ENCODE results near the gene ARHGEF25.
"Not testable (repeated sequence)": the region's sequence is repeated elsewhere in the genome, so short reads cannot be mapped to it uniquely, and the experiment has no call there.

Gene ARHGEF25

DNA sequence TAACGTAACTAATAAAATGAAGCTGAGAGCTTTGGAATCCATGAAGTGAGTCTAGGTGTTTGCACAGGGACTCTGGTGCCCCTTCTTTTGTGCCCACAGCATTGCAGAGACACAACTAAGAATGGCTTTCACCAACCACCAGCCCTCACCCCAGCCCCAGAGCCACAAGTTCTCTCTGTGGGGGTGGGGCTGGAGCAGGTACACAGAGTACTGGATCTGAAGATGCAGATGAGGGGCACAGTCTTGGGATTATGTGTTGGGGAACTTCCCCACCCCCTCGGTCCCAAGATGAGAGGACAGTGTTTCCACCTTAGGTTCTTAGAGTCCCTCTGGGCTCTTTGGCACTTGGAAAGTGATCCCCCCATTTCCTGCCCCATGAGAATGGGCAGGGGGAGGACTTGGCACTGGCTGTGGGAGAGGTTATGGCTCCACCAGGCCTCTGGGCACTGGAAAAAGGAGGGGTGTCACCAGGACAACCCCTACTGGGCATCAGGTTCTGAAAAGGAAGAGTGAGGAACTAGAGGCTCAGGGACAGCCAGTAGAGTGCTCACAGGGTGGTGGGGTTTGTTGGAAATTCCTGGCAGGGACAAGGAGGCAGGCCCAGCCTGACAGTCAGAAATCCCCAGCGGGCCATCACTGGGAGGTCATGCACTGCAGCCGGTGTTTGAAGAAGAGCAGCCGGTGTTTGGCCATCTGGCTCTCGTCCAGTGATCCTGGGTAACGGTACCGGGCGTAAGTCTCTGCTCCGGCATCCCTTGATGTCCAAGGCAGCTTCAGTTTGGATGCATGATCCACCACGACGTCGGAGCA lies 15.1 kb downstream of the ARHGEF25 start:
- Mint-ChIP-seq H3K9me3 (no peaks in the 10 kb centered on the region), H3K27me3 (ENCODE audit: low read depth) (peaks cover 91% of the 10 kb centered on the region), H3K36me3 (ENCODE audit: low read depth) (no peaks in the 10 kb centered on the region), H3K4me3 (no peak overlapping the region), H3K27ac (no peak overlapping the region), H3K4me1 (ENCODE audit: low read depth) (peaks cover 4% of the 10 kb centered on the region)
- no peak for DNase-seq (ENCODE audit: low spot score)

DNA sequence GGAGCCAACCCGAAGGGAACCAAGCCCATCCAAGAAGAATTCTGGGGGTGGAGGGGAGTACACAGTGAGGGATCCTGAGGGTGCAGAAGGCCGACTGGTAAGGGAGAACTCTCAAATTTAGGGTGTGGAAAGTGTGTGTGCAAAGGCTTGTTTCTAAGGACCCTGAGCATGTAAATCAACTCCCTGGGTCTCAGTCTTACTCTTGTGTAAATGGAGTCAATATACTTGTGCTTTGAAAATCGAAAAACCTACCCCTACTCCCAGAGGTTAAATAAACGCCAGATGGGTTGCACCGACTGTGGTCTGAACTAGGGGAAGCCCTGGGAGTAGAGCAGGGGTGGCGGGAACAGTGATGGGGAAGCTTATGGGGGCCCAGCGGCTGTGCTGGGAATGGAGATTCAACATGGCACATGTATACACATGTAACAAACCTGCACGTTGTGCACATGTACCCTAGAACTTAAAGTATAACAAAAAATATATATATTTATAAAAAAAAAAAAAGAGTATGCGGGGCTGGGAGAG lies 15.7 kb downstream of the ARHGEF25 start:
- H3K9me3 Mint-ChIP-seq, result no peaks in the 10 kb centered on the region
- DNase-seq (ENCODE audit: low spot score), result no peak
- H3K27ac Mint-ChIP-seq, result no peak overlapping the region
- H3K4me1 Mint-ChIP-seq (ENCODE audit: low read depth), result peaks cover 5% of the 10 kb centered on the region
- peaks cover 90% of the 10 kb centered on the region for H3K27me3 Mint-ChIP-seq (ENCODE audit: low read depth)
- H3K36me3 Mint-ChIP-seq (ENCODE audit: low read depth), result no peaks in the 10 kb centered on the region
- no peak overlapping the region for H3K4me3 Mint-ChIP-seq

DNA sequence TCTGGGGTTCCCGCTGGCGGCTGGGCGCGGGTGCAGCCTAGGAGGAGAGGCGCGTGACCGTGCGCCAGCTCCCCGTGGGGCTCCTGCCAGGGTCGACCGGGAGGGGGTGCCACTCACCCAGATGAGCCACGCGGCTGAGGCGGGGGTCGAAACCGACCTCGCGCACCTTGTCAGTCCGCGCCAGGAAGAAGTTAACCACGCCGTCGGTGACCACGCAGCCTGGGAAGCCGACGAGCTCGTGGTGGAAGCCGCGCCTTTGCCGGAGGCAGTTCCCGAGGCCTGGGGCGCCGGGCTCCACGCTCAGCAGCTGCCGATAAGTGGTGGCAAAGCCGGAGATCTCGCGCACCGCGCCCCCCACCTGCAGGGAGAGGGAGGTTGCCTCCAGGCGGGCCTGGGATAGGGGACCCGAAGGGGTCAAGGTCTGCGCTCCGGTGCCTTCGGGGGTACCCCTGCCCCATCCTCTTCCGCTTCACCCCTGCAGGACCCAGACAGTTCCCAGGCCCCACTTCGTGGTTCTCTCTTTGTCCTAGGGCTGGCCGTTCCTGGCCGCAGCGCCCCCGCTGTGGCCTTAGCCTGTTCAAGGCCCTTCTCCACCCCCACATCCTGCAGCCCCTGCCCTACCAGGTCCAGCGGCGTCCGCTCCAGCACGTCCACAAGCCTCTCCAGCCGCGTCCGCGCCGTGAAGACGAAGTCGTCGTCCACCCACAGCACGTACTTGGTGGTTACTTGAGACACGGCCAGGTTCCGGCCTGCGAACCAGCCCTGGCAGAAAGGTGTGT lies 16.5 kb downstream of the ARHGEF25 start:
- no peak overlapping the region for H3K4me3 Mint-ChIP-seq
- no peaks in the 10 kb centered on the region for H3K9me3 Mint-ChIP-seq
- no peak for DNase-seq (ENCODE audit: low spot score)
- H3K4me1 Mint-ChIP-seq (ENCODE audit: low read depth), result peaks cover 5% of the 10 kb centered on the region
- H3K27ac Mint-ChIP-seq, result no peak overlapping the region
- H3K27me3 Mint-ChIP-seq (ENCODE audit: low read depth), result peaks cover 86% of the 10 kb centered on the region
- H3K36me3 Mint-ChIP-seq (ENCODE audit: low read depth), result no peaks in the 10 kb centered on the region

GRCh38 chr12:57628280-57629191 lies 17.3 kb downstream of the ARHGEF25 start:
- H3K4me1 Mint-ChIP-seq (ENCODE audit: low read depth), result peaks cover 10% of the 10 kb centered on the region
- H3K27me3 Mint-ChIP-seq (ENCODE audit: low read depth), result peaks cover 83% of the 10 kb centered on the region
- H3K36me3 Mint-ChIP-seq (ENCODE audit: low read depth), result no peaks in the 10 kb centered on the region
- H3K4me3 Mint-ChIP-seq, result no peak overlapping the region
- H3K27ac Mint-ChIP-seq, result no peak overlapping the region
- DNase-seq (ENCODE audit: low spot score), result no peak
- H3K9me3 Mint-ChIP-seq, result no peaks in the 10 kb centered on the region

GRCh38 chr12:57629897-57630471 lies 18.7 kb downstream of the ARHGEF25 start:
- Mint-ChIP-seq H3K36me3 (ENCODE audit: low read depth) (no peaks in the 10 kb centered on the region), H3K27ac (no peak overlapping the region), H3K9me3 (no peaks in the 10 kb centered on the region), H3K4me3 (no peak overlapping the region), H3K27me3 (ENCODE audit: low read depth) (peaks cover 78% of the 10 kb centered on the region), H3K4me1 (ENCODE audit: low read depth) (peaks cover 11% of the 10 kb centered on the region)
- peak; percentile 2 for DNase-seq (ENCODE audit: low spot score)

DNA sequence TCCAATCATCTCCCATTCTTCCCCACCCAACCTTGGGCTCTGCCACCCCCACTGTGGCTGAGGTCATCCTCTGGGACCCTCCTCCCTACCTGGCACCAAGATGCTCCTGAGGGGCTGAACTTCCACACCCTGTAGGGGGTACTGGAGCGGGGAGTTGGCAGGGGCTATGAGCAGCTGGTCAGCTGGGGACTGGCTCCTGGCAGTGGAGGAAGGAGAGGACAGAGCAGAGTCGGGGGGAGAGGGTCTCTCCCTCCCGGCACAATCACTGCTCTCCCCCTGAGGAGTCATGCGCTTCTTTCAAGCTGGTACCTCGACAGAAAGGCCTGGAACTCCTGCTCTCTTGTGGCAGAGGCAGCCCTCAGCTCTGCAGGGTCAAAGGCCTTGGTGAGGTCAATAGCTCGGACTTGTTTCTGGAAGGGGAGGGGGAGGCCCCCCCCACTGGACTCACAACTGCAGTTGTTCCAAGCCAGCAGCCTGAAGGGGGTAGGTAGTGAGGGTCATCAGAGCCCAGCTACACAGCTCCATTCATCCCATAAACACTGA lies 19.7 kb downstream of the ARHGEF25 start:
- Mint-ChIP-seq H3K36me3 (ENCODE audit: low read depth) (no peaks in the 10 kb centered on the region), H3K27ac (no peak overlapping the region), H3K27me3 (ENCODE audit: low read depth) (peaks cover 72% of the 10 kb centered on the region), H3K9me3 (no peaks in the 10 kb centered on the region), H3K4me1 (ENCODE audit: low read depth) (peaks cover 11% of the 10 kb centered on the region), H3K4me3 (peak overlapping the region; percentile 26)
- DNase-seq (ENCODE audit: low spot score), result no peak

DNA sequence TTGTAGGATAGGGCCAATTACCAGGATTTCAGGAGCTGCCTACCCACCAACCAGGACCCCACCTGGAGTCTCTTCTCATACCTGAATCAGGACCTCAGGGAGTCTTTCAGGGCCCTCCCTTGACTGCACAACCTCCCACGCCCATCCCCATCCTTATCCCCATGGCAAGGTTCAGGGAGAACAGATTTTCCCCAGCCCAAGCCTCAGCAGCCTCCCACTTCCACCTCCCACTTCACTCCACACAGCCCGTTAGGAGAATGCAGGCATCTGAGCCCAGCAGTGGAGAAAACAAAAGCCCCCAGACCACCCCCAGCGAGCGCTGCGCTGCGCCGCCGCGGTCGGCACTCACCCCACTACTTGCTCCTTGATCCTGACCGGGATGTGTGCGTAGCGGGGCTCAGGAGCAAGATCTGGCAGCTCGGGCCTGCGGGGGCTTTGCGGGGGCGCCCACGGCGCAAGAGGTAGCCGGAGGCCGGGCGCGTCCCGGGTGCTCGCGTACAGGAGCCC lies 20.4 kb downstream of the ARHGEF25 start:
- Mint-ChIP-seq H3K36me3 (ENCODE audit: low read depth) (no peaks in the 10 kb centered on the region), H3K27ac (no peak overlapping the region)
- no peak for DNase-seq (ENCODE audit: low spot score)

GRCh38 chr12:57632073-57632957 lies 21.1 kb downstream of the ARHGEF25 start:
- Mint-ChIP-seq H3K4me1 (ENCODE audit: low read depth) (peaks cover 11% of the 10 kb centered on the region), H3K36me3 (ENCODE audit: low read depth) (no peaks in the 10 kb centered on the region), H3K27me3 (ENCODE audit: low read depth) (peaks cover 62% of the 10 kb centered on the region), H3K4me3 (peak overlapping the region; percentile 80), H3K9me3 (no peaks in the 10 kb centered on the region), H3K27ac (no peak overlapping the region)
- DNase-seq (ENCODE audit: low spot score), result no peak

More for the DNA sequence above, 20.4 kb downstream of the ARHGEF25 start:
- Mint-ChIP-seq H3K27me3 (ENCODE audit: low read depth) (peaks cover 66% of the 10 kb centered on the region), H3K9me3 (no peaks in the 10 kb centered on the region), H3K4me3 (peak overlapping the region; percentile 26), H3K4me1 (ENCODE audit: low read depth) (peaks cover 11% of the 10 kb centered on the region)

- H3K27ac Mint-ChIP-seq, result no peak within 1 kb of the TSS
- H3K4me1 Mint-ChIP-seq (ENCODE audit: low read depth), result peaks cover 11% of the 10 kb centered on the region
- peaks cover 61% of the 10 kb centered on the region for H3K27me3 Mint-ChIP-seq (ENCODE audit: low read depth)
- H3K9me3 Mint-ChIP-seq, result no peaks in the 10 kb centered on the region
- no peaks in the 10 kb centered on the region for H3K36me3 Mint-ChIP-seq (ENCODE audit: low read depth)
- DNase-seq (ENCODE audit: low spot score), result peak; percentile 63
- H3K4me3 Mint-ChIP-seq, result peak within 1 kb of the TSS; percentile 80
Measured at GRCh38 chr12:57632958-57633840, 22.0 kb downstream of the ARHGEF25 start, which contains the start of gene B4GALNT1. TSS of gene B4GALNT1 (minus strand) at chr12:57633201. CDS start at chr12:57632132, 1,069 bp downstream.

GRCh38 chr12:57636731-57637130 lies 25.5 kb downstream of the ARHGEF25 start:
- H3K9me3 Mint-ChIP-seq; H3K4me1 Mint-ChIP-seq (ENCODE audit: low read depth); H3K27ac Mint-ChIP-seq; H3K4me3 Mint-ChIP-seq; H3K36me3 Mint-ChIP-seq (ENCODE audit: low read depth); DNase-seq (ENCODE audit: low spot score): not testable (repeated sequence)
- H3K27me3 Mint-ChIP-seq (ENCODE audit: low read depth), result peaks cover 50% of the 10 kb centered on the region

- peaks cover 47% of the 10 kb centered on the region for H3K27me3 Mint-ChIP-seq (ENCODE audit: low read depth)
- DNase-seq (ENCODE audit: low spot score), result no peak
- H3K9me3 Mint-ChIP-seq, result no peaks in the 10 kb centered on the region
- peaks cover 7% of the 10 kb centered on the region for H3K4me1 Mint-ChIP-seq (ENCODE audit: low read depth)
- H3K36me3 Mint-ChIP-seq (ENCODE audit: low read depth), result no peaks in the 10 kb centered on the region
- no peak overlapping the region for H3K27ac Mint-ChIP-seq
- H3K4me3 Mint-ChIP-seq, result no peak overlapping the region
Measured at GRCh38 chr12:57637364-57637763, 26.1 kb downstream of the ARHGEF25 start.

All from T-helper 2 cell treated with Interferon-gamma antibody and Interleukin-4, amounts not matched to agents 5 μg/mL and 100 μg/mL, for 36 hours (primary cell).